Endodermal cell (in vitro differentiated cells): ENCODE measurements around the gene USP13. TPM values are rescaled to one million over a fixed set of nuclear protein-coding genes. Genes with fewer than 3 reads are reported as not detected.

Source experiments
- DNase-seq: peaks from one replicate; pipeline ENCODE4 v3.0.0-alpha.2; 2017
- H3K27ac ChIP-seq: 2 replicates; pipeline ENCODE4 v1.5.1; 2013; ENCODE audit warnings: mild to moderate bottlenecking, low read depth, low read length, moderate library complexity
- H3K27me3 ChIP-seq: 2 replicates; pipeline ENCODE4 v1.6.1; 2013; ENCODE audit warnings: mild to moderate bottlenecking, low read length, moderate library complexity; ENCODE audit not compliant: insufficient read depth, control insufficient read depth, poor library complexity, severe bottlenecking
- H3K36me3 ChIP-seq: 2 replicates; pipeline ENCODE4 v1.7.0; 2013; ENCODE audit warnings: mild to moderate bottlenecking, low read length, moderate library complexity; ENCODE audit not compliant: control insufficient read depth, insufficient read depth
- H3K4me1 ChIP-seq: one replicate; pipeline ENCODE4 v1.7.0; 2013; ENCODE audit warnings: low read length; ENCODE audit not compliant: control insufficient read depth, insufficient read depth
- H3K4me3 ChIP-seq: 2 replicates; pipeline ENCODE4 v1.5.1; 2013; ENCODE audit warnings: mild to moderate bottlenecking, low read length, moderate library complexity
- H3K9ac ChIP-seq: 2 replicates; pipeline ENCODE4 v1.6.1; 2013; ENCODE audit warnings: mild to moderate bottlenecking, low read length, moderate library complexity; ENCODE audit not compliant: poor library complexity, severe bottlenecking; ENCODE audit errors: extremely low read depth
- H3K9me3 ChIP-seq: 2 replicates; pipeline ENCODE4 v1.6.1; 2013; ENCODE audit warnings: mild to moderate bottlenecking, low read length, moderate library complexity; ENCODE audit not compliant: control insufficient read depth
- H3K27ac Mint-ChIP-seq: 2 replicates; pipeline ENCODE4 v1.8.0; 2020; ENCODE audit warnings: mixed read lengths
- H3K27me3 Mint-ChIP-seq: 2 replicates; pipeline ENCODE4 v1.8.0; 2021; ENCODE audit warnings: mild to moderate bottlenecking, mixed read lengths; ENCODE audit not compliant: insufficient read depth
- H3K36me3 Mint-ChIP-seq: 2 replicates; pipeline ENCODE4 v1.8.0; 2020; ENCODE audit warnings: low read depth, mixed read lengths
- H3K4me1 Mint-ChIP-seq: 2 replicates; pipeline ENCODE4 v1.8.0; 2020; ENCODE audit warnings: mixed read lengths
- H3K4me3 Mint-ChIP-seq: 2 replicates; pipeline ENCODE4 v1.8.0; 2020; ENCODE audit warnings: mild to moderate bottlenecking, moderate library complexity, mixed read lengths
- H3K9me3 Mint-ChIP-seq: 2 replicates; pipeline ENCODE4 v1.8.0; 2020; ENCODE audit warnings: mild to moderate bottlenecking, mixed read lengths
- WGBS, 2 experiments: methylation state at CpG; one replicate each; pipeline versions ENCODE4 v1.1.5 to v1.1.7; 2013; ENCODE audit warnings: missing lambda C conversion rate in 2 of 2, mixed read lengths in 1 of 2; ENCODE audit not compliant: insufficient coverage in 1 of 2, insufficient read length in 1 of 2; 5-methylcytosine and 5-hydroxymethylcytosine counted together
- total RNA-seq, 2 donors: library from RNA; stranded (reverse); fragmentation: NEBNext Ultra II Directional in 1 of 2; extraction: Animal tissue kit (Norgen Biotek cat#: 25700) in 1 of 2; gene quantifications; 2 replicates in 1 of 2; 3 replicates in 1 of 2; pipeline ENCODE4 v1.2.1, GENCODE V29; 2021
- TF ChIP-seq, protein P1 (sequence below): fragments of 200-600 bp; sonication (generic); conservative IDR thresholded peaks from 2 replicates; pipeline ENCODE4 v1.5.0; 2021; ENCODE audit warnings: antibody characterized with exemption, mild to moderate bottlenecking

The USP13 gene
- total RNA-seq, 2 donors from 2014 or later = 24.7 to 25.5 TPM

DNA sequence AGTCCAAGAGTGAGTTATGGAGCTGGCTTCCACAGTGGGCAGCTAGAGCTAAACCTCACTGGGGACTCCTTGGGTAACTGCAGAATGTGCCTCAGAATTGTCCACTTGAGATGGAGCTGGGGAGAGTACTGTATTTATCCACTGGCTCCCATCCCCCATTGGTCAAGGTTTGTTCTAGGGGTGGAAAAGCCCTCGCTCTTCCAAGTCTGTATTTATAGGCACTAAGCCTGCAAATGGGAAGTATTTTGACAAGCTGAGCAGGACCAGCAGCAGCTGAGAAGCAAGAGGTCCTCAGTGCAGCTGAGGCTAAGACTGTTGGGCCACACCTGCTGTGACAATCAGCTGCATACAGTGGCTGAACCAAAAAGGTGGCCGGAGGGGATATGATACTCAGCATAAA is 5.8 kb downstream of the USP13 start:
- DNase-seq = no peak
- Mint-ChIP-seq H3K36me3 (peaks cover 8% of the 10 kb centered on the region), H3K27ac (no peak overlapping the region), H3K4me3 (no peak overlapping the region), H3K27me3 (no peaks in the 10 kb centered on the region), H3K9me3 (no peaks in the 10 kb centered on the region), H3K4me1 (peaks cover 42% of the 10 kb centered on the region)
- Histone ChIP-seq H3K9ac (no peak overlapping the region), H3K4me1 (no peaks in the 10 kb centered on the region), H3K9me3 (no peaks in the 10 kb centered on the region), H3K27ac (no peak overlapping the region), H3K4me3 (no peak overlapping the region), H3K27me3 (no peaks in the 10 kb centered on the region), H3K36me3 (peaks cover 14% of the 10 kb centered on the region)
- 90 to 100% methylated on average over 2 of the region's 2 CpGs for WGBS, 2 experiments
- TF ChIP-seq, protein P1, sequence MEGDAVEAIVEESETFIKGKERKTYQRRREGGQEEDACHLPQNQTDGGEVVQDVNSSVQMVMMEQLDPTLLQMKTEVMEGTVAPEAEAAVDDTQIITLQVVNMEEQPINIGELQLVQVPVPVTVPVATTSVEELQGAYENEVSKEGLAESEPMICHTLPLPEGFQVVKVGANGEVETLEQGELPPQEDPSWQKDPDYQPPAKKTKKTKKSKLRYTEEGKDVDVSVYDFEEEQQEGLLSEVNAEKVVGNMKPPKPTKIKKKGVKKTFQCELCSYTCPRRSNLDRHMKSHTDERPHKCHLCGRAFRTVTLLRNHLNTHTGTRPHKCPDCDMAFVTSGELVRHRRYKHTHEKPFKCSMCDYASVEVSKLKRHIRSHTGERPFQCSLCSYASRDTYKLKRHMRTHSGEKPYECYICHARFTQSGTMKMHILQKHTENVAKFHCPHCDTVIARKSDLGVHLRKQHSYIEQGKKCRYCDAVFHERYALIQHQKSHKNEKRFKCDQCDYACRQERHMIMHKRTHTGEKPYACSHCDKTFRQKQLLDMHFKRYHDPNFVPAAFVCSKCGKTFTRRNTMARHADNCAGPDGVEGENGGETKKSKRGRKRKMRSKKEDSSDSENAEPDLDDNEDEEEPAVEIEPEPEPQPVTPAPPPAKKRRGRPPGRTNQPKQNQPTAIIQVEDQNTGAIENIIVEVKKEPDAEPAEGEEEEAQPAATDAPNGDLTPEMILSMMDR = no peak

DNA sequence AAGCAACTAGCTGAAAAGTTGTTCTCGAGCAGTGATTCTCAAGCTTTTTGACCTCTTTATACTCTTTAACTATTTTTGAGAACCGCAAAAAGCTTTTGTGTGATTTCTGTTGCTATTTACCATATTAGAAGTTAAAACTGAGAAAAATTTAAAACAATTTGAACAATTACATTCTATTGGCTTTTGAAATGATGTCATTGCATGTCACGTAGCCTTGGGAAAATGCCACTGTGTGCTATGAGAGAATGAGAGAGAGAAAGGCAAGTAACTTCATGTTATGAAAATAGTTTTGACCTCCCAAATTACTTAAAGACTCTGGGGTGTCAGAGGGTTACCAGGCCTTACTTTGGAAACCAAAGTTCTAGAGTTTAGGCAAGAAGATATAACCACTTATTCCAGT is 8.0 kb downstream of the USP13 start:
- WGBS, 2 experiments = 87 to 100% methylated on average over 1 to 3 of the region's 3 CpGs
- peaks cover 11% of the 10 kb centered on the region for H3K36me3 ChIP-seq
- TF ChIP-seq, protein P1 = no peak
- no peak overlapping the region for H3K27ac ChIP-seq
- H3K9ac ChIP-seq = no peak overlapping the region
- no peak for DNase-seq
- H3K9me3 ChIP-seq = no peaks in the 10 kb centered on the region
- H3K4me1 ChIP-seq = no peaks in the 10 kb centered on the region
- no peak overlapping the region for H3K27ac Mint-ChIP-seq
- H3K9me3 Mint-ChIP-seq = no peaks in the 10 kb centered on the region
- H3K4me1 Mint-ChIP-seq = peaks cover 34% of the 10 kb centered on the region
- no peak overlapping the region for H3K4me3 Mint-ChIP-seq
- no peak overlapping the region for H3K4me3 ChIP-seq
- peaks cover 8% of the 10 kb centered on the region for H3K36me3 Mint-ChIP-seq
- H3K27me3 ChIP-seq = no peaks in the 10 kb centered on the region
- no peaks in the 10 kb centered on the region for H3K27me3 Mint-ChIP-seq

DNA sequence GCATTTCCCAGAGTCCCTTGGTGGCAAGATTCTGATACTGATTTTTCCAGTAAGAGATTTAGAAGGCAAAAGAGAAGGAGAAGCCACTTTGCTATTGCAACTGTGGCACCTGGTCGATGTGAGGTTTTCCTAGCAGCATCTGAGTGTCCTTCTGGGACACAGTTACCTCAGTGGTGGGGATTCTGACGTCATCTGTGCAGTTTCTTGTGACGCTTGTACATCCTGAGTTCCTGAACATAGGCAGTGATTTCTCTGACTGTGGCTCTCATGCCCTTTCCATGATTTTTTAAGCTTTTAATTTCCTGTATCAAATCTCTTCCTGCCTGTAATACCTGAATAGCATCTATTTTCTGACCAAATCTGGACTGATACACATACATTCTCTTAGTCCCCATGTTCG is 8.9 kb downstream of the USP13 start:
- Histone ChIP-seq H3K27me3 (no peaks in the 10 kb centered on the region), H3K9me3 (no peaks in the 10 kb centered on the region), H3K36me3 (peaks cover 2% of the 10 kb centered on the region), H3K4me3 (no peak overlapping the region), H3K4me1 (no peaks in the 10 kb centered on the region), H3K9ac (no peak overlapping the region), H3K27ac (no peak overlapping the region)
- WGBS, 2 experiments = 86 to 95% methylated on average over 4 of the region's 4 CpGs
- Mint-ChIP-seq H3K4me1 (peaks cover 38% of the 10 kb centered on the region), H3K36me3 (peaks cover 5% of the 10 kb centered on the region), H3K4me3 (no peak overlapping the region), H3K9me3 (no peaks in the 10 kb centered on the region), H3K27me3 (no peaks in the 10 kb centered on the region), H3K27ac (no peak overlapping the region)
- TF ChIP-seq, protein P1 = no peak
- no peak for DNase-seq
